Hematopoietic multipotent progenitor cell (in vitro differentiated cells): ENCODE measurements around the gene SUSD6. TPM values are rescaled to one million over a fixed set of nuclear protein-coding genes. Genes with fewer than 3 reads are reported as not detected.

Source experiments
- DNase-seq, 3 donors: peaks; one replicate each; pipeline ENCODE4 v3.0.0-alpha.2; 2011 to 2015; ENCODE audit warnings: low read depth in 2 of 3, low spot score in 2 of 3
- total RNA-seq: library from RNA; depleted of rRNA; stranded (reverse); fragments of >200 nt; gene quantifications from one replicate; pipeline ENCODE4 v1.2.3, GENCODE V29; 2012

Gene SUSD6
- total RNA-seq, 1 donor = 23.4 TPM

DNA sequence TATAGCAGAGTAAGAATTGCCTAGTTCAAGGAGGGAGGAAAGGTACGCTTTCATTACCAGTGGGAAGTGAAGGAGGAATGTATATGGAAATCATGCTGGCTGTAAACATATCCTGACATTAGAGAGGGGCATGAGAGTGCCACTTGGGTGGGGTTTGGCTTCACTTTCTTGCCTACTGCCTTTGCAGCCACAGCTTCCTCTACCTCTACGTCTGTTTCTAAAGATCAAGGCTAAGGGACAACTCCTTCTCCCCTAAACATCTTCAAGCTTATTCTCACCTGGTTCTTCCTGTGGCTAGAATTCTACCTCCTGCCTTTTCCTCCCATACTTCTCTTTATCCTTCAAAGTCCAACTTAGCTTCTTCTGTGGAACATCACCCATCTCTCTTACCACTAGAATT is 58.0 kb downstream of the SUSD6 start:
- no peak for DNase-seq

DNA sequence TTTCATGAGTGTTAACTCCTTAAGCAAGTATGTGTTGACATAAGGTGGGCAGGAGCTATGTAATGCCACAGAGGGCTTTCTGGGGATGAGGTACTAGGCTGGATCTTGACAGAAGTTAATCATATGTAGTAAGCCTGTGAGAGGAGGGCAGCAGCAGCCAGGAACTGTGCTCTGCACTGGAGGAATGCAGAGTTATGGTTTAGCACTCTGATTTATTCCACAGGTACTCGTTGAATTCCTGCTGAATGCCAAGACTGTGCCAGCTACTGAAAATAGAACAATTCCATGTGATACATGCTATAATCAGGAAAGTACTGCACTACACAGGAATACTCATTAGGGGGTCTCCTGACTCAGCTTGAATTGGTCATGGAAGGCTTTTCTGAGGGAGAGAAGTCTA is 58.7 kb downstream of the SUSD6 start:
- DNase-seq = no peak

DNA sequence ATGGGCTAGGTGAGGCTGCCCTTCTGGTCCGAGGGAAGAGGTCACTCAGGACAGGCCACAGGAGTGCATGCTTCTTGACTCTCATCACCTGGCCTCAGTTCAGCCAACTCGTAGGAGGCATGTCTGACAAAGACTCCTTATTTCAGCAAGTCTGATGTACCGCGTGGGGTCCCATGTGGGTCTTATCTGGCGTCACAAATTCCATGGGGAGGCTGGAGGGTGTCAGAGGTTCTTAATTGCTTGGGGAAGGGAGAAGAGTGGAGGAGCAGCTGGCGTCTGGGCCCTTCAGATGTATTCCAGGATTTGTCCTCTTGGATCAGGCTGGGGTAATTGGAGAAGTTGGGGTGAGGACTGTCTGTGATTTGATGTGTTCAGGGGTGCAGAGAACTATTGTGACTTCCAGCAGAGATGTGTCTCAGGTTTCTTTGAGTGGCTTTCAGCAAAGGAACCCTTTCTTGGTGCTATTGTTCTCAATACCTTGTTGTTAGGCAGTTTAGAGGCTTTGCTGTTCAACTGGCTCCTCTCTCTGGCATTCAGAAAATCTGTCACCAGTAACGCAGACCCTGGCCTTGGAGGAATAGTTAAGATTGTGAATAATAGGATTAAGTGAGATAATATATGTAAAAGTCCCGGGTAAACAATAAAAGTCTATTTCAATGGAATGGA is 60.1 kb downstream of the SUSD6 start:
- DNase-seq = no peak

DNA sequence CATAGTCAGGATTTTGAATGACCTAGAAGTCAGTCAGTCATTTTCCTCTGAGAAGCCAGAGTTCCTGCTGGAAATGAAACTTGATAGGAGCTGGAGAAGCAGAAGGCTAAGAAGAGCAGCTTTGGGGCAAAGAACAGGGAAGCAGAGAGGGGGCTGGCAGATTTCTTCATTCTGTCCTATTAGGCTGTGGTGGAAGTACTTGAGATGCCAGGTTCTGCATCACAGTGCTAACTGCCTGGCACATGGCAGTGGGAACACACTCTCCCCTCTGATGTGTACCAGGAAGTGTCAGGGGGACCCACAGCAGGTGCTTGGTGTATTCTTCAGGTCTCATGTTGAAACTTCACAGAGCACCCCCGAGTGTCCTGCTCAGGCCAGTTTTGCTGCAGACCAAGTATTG is 61.0 kb downstream of the SUSD6 start:
- peak in 1 of 3 donors; percentile 24 for DNase-seq

DNA sequence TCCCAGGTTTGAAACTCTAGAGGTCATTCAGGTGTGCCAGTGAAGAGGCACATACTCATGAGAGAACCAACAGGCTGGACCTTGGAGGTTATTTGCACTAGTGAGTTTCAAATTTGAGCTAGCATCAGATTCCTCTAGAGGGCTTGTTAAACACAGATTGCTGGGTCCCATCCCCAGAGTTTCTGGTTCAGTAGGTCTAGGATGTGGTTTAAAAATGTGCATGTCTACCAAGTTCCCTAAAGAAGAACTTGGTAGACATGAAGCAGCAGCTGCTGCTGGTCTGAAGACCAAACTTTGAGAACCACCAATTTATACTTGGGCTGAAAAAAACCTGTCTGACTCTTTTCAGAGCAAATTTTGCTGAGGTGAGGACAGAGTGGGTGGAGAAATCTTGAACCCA is 61.7 kb downstream of the SUSD6 start:
- peak in 2 of 3 donors; percentile 41 to 88 for DNase-seq

DNA sequence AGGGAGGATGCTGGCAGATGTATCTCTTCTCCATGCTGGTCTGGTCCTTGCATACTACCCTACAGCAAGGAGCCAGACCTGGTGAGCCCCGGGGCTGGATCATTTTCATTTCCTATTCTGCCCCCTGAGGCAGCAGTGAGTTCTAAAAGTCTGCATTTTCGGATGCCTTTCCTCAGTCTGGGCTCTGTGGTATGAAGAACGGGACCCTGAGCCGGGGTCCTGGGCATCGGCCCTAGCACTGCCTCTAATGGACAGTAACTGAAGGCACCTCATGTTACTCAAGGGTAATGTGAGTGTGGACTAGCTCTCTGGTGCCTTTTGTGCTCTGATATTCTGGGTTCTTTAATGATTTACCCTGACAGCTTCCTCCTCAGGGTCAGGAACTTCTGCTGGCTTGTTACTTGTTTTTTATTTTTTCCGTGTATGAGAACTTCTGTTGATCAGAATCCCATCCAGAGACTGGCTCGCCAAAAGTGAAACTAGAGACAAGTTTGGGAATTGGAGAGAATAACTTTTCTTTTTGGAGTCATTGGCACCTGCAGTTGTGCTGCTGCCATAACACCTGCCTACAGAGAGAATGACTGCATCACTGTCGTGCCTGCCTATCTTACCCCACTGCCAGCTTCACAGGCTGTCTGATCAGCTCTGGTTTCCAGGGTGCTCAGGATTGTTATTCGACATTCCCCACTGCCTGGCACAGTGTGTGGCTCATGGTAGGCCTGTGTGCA is 62.3 kb downstream of the SUSD6 start:
- DNase-seq = peak in 2 of 3 donors; percentile 43 to 60

DNA sequence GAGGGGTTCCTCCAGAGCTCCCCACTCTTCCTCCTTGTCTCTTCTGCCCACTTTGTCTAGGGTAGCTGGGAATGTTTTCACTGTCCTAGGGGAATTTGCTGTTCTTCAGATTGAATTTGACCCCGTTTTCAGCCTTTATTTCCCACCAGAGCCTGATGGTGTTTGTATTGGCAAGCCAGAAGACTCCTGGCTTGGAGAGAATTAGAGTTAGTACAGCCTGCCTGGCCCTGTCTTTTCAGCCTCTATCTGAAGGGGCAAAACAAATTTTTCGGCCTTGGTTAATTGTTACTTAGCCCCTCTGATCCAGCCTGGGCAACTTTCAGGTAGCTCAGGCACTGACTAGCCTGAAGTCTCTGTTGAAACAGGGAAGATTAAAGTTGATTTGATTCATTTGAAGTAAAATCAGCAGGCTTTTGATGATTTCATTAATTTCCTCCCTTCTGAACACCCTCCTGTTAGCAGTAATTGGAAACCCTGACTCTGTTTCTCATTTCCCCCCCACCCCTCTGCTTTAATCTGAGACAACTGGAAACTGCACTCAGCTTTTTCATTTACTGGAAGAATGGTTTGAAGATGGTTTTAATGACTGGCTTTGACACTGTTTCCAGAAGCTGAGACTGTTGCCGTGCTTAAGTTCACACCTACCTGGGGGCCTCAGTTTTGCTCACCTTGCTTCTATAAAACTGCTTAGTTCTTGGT is 63.3 kb downstream of the SUSD6 start:
- DNase-seq = no peak

DNA sequence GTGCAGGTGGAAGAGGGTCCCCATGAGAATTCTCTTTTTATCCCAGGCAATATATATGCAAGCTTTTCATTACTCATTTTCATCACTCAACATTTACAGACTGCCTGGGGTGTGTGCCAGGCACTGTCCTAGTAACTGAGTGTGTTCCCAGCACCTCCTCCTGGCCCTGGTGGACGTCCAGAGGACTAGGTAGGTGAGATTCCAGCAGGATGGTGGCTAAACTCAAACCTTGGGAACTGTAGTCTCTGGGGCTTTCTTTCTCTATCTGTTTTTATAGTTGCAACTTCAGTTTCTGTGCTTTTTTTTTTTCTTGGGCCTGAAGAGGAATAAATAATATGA is 63.8 kb downstream of the SUSD6 start:
- DNase-seq = no peak

DNA sequence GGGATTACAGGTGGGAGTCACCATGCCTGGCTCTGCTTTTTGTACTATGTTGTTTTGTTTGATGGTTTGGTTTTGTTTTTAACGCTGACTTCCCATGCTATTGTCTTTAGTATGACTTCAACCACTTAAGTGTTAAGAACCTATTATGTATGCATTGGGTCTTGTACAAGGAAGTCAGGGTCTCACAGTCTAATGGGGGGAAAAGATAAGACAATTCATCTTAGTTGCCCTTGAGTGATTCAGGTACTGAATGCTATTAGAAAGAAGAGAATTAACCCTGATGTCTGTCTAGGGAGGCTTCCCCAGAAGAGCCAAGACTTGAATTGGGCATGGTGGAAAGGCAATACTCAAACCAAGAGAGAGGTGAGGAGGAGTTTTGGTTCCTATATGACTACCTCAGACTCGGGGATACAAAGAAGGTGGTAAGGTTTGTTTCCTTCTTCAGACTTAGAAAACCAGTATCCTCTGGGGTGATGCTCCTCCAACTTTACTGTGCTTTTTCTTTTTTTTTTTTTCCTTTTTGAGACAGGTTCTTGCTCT is 64.6 kb downstream of the SUSD6 start:
- no peak for DNase-seq

DNA sequence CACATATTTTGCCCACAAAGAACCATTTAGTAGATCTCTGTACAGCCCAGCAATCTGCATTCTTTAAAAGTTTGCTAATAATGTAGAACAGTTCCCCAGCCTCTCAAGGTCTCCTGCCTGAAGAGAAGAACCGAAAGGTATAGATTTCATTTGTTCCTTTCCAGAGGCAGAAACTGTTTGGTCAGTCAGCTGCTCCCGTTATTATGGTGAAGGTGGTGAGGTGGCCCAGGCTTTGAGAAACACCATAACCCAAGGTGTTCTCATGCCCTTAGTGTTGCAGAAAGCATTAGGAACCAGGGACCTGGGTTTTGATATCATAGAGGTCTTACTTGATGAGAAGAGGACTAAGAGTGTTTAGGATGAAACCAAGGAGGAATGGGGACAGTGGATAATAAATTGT is 65.3 kb downstream of the SUSD6 start:
- DNase-seq = no peak

DNA sequence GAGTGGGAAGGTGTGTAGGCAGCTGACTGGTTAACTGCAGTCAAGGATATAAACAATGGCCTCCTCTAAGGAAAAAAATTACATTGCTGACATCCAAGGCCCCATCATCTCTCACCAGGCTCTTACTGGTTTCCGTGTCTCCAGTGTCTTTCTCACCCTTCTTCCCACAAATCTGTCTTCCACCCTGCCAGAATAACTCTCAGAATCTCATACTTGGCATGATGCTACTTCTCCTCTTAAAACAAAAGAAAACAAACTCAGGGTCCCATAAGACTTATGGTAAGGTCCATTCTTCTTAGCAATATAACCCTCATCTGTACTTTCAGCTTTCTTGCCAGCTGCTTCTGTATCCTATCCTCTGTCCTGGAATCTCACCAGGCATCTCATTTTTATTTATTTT is 68.9 kb downstream of the SUSD6 start:
- no peak for DNase-seq

DNA sequence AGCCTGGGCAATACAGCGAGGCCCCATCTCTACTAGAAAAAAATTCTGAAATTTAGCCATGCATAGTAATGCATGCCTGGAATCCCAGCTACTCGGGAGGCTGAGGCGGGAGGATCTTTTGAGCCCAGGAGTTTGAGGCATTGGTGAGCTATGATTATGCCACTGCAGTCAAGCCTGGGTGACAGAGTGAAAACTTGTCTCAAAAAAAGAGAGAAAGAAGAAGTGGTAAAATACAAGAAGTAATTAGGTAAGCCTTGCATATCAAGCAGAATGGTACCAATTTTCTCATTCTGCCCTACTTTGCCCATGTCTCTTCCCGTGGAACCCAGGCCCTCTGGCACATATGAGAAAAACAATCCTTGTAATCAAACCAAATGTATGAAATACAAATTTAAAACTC is 70.7 kb downstream of the SUSD6 start:
- DNase-seq = no peak

DNA sequence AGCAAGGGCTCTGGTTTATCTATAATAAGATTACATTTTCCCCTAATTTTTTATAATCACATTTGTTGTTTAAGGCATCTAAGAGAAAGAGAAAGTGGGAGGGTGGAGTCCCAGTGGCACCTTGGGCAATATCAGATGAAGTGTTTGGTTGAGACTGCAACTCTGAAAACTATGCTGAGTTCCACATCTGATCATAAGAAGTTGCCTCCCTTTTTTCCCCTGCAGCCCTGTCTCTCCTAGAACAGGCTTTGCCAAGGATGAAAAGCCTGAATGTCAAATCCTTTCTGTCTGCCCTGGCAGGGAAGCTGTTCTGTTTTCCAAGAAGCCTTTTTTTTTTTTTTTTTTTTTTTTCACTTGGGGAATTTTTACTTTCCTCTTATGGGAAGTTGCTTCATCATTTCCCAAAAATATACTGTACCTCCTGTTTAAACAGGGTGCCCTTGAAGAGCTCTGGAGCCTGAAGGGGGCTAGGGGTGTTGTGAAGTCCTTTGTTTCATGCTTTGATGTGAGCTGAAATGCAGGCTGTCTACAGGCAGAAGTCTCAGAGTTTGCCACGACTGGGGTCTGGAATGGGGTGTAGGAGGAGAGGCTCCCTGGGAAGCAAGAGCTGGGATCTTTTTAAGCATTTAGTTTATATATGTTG is 71.3 kb downstream of the SUSD6 start:
- DNase-seq = peak in 1 of 3 donors; percentile 62

DNA sequence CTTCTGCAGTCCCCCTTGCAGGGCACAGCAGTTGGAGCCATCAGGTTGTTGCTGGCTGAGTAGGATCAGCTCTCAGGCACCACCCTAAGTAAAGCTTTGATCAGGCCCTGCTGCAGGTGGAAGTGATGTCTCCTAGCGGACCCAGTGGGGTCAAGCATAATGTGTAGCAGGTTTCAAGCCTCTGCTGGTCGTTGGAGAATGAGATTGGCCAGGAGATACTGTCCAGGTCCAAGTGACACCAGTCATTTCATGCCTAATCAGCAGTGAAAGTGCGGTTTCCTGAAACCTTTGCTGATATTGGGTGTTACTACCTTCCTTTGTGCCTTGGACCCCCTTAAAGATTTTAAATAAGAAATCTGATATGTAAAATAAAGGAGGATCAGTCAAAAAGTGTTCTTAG is 72.6 kb downstream of the SUSD6 start:
- DNase-seq = no peak

DNA sequence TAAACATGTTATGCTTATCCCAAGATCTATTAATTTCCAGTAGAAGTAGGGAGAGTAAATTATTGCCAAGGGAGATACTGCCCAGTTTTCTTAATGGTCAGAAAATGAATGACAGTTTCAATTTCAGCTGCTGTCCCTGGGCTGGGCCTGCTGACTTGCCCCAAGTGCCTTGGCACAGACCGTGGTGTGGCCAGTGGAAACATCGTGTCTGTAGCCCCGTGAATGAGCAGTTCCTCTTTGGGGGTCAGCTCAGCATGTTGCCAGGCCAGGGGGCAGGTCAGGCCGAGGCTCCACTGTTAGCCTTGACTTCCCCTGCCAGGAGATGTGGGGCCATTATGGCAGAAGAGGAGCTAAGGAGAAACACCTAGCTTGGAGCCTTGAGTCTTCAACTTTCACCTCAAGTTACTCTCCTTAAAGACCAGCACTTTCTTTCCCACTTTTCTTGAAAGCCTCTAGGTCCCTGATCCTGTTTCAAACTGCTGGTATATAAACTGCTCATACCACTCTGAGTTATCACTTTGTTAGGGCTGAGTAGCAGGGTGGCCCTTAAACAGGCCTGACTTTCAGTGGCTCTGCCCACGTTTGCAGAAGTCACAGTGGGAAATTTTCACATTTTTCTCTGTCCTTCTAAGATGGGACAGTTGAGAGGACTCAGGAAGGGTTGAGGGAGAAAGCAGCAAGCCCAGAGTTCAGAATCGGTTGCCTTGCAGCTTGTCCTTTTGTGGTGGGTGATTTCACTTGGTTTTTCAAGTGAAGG is 73.2 kb downstream of the SUSD6 start:
- DNase-seq = no peak

DNA sequence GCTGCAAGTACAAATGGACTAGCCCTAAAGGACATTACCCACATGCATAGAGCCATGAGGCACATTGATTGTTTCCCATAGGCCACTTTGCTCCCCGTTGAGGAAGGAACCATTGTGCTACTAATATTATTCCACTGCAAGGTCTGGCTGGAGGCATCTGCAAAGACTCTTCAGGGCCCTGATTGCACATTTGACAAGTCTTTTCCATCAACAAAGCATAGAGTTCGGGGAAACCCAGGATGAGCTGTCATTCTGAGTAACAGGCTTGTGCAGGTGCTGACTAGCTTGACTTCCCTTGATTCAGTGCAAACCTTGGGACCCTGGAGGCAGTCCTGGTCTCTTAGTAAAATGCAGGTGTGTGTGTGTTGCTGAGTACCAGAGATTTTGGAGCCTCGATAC is 73.8 kb downstream of the SUSD6 start:
- DNase-seq = no peak

DNA sequence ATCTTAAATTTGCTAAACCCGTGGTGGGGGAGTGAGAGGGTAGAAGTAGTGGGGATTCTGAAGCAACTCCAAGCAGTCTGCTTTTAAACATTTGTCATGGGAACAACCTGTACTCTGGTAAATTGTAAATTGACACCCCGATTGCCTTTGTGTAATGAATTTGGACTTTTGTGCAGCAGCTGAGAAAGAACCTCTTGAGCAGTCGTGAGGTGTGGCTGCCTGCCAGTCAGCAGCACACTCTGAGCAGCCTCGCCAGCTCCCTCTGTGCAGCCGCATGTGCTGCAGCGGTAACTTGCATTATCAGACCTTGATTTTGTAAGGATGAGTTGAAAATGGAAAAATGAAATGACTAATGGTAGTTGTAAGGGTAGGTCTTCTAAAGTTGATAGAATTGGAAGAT is 74.3 kb downstream of the SUSD6 start:
- no peak for DNase-seq

DNA sequence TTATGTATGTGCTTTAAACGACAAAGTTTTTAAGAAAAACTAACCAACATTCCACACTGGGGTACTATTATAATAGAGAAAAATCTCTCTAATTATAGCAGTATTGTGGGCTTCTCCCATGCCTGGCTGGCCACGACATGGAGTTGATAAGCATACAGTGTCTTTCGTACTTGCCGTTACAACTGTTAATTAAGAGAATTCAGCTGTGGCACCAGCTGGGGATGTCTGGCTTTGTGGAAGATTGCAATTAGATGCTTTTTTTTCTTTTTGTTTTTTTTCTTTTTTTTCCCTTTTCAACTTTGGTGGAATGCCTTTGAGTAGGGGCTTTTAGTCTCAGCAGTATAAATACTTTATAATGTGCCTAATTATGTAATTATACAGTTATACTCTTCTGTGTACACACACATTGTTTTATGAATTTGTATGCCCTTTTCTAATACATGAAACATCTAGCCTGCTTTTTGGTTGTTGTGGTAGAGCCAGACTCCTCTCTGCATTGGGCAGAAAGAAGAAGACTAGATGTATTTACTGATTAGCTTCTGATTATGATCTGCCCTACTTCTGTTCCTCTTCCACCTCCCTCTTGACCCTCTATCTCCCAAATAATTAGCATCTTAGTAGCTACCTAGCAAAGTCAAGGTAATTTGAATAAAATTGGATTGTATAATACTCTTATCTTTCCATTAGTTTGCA is 76.4 kb downstream of the SUSD6 start:
- no peak for DNase-seq

DNA sequence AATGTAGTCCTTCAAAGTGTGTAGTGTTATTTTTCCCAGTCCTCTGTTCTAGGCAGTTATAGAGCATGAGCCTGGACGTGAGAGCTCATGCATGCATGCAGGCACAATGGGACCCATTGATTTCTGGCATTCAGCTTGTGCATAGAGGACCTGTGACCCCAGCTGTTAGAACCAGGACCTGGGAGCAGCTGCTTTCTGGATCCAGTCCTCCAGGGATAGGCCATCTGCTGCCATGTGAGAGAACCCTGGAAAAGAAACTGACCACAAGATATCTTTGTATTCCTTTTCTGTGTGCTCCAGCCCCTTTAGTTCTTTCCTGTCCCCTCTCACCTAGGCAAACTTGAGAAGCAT is 76.9 kb downstream of the SUSD6 start:
- no peak for DNase-seq

DNA sequence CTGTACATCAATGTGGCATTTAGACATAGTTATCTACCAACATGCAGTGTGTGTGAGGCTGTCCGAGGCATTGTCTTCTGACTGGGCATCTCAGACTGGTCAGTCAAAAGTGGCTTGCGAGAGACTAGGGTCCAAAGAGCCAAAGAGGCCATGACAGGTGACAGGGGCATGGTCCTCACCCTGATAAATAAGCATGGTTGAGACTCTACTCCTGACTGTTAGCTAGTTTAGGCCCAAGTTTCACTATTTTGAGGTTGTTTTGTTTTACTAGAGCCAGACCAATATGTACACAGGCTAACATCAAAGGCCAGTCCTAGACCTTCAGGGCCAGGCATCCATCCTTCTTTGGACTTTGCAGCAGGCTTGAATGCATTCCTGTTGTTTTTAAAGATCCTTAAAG is 78.6 kb downstream of the SUSD6 start:
- no peak for DNase-seq
